ENCODE measurements around the gene MAT2B. TPM values are rescaled to one million over a fixed set of nuclear protein-coding genes. Genes with fewer than 3 reads are reported as not detected.

MAT2B gene
- polyA plus RNA-seq, 1 of the 3 experiments (the other 2 are of a cell fraction) = 30.1 TPM

DNA sequence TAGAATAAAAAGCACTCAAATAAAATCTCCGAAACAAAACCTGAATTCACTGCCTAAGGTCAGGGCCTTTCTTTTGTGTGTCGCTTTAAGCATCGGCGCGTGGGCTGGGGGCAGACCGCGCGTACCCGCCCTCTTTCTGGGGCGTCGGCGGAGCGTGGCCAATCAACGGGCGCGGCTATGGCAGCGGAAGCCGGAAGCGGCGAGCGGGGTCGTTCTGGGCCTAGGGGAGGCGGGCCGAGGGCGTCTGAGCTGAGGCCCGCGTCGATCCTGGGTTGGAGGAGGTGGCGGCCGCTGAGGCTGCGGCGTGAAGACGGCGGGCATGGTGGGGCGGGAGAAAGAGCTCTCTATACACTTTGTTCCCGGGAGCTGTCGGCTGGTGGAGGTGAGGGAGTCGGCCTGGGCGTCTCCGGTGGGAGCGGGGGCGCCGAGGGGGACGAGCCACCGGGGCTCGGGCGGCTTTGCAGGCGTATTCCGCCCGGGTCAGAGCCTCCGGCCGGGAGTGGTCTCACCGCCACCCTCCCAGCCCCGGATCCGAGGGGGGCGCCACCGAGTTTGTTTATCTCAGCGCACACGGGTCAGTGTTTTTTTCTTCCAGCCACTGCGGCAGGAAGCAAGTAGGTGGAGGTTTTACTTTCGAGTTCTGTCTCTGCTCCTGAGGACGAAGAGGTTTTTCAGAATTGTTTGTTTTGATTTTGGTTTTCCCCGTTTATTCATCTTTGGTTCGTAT lies at the start of gene MAT2B (continued):
- TF ChIP-seq, protein P1, sequence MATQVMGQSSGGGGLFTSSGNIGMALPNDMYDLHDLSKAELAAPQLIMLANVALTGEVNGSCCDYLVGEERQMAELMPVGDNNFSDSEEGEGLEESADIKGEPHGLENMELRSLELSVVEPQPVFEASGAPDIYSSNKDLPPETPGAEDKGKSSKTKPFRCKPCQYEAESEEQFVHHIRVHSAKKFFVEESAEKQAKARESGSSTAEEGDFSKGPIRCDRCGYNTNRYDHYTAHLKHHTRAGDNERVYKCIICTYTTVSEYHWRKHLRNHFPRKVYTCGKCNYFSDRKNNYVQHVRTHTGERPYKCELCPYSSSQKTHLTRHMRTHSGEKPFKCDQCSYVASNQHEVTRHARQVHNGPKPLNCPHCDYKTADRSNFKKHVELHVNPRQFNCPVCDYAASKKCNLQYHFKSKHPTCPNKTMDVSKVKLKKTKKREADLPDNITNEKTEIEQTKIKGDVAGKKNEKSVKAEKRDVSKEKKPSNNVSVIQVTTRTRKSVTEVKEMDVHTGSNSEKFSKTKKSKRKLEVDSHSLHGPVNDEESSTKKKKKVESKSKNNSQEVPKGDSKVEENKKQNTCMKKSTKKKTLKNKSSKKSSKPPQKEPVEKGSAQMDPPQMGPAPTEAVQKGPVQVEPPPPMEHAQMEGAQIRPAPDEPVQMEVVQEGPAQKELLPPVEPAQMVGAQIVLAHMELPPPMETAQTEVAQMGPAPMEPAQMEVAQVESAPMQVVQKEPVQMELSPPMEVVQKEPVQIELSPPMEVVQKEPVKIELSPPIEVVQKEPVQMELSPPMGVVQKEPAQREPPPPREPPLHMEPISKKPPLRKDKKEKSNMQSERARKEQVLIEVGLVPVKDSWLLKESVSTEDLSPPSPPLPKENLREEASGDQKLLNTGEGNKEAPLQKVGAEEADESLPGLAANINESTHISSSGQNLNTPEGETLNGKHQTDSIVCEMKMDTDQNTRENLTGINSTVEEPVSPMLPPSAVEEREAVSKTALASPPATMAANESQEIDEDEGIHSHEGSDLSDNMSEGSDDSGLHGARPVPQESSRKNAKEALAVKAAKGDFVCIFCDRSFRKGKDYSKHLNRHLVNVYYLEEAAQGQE (IDR thresholded peaks at IDR 0.05; ENCODE audit: low read depth, low read length) = peak; percentile 20; the same call in 1 of the 2 replicates
- TF ChIP-seq, protein P2, sequence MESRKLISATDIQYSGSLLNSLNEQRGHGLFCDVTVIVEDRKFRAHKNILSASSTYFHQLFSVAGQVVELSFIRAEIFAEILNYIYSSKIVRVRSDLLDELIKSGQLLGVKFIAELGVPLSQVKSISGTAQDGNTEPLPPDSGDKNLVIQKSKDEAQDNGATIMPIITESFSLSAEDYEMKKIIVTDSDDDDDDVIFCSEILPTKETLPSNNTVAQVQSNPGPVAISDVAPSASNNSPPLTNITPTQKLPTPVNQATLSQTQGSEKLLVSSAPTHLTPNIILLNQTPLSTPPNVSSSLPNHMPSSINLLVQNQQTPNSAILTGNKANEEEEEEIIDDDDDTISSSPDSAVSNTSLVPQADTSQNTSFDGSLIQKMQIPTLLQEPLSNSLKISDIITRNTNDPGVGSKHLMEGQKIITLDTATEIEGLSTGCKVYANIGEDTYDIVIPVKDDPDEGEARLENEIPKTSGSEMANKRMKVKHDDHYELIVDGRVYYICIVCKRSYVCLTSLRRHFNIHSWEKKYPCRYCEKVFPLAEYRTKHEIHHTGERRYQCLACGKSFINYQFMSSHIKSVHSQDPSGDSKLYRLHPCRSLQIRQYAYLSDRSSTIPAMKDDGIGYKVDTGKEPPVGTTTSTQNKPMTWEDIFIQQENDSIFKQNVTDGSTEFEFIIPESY (IDR thresholded peaks at IDR 0.05; ENCODE audit: borderline replicate concordance, low read depth) = no peak
- TF ChIP-seq, protein P3, sequence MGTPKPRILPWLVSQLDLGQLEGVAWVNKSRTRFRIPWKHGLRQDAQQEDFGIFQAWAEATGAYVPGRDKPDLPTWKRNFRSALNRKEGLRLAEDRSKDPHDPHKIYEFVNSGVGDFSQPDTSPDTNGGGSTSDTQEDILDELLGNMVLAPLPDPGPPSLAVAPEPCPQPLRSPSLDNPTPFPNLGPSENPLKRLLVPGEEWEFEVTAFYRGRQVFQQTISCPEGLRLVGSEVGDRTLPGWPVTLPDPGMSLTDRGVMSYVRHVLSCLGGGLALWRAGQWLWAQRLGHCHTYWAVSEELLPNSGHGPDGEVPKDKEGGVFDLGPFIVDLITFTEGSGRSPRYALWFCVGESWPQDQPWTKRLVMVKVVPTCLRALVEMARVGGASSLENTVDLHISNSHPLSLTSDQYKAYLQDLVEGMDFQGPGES (IDR thresholded peaks at IDR 0.05; ENCODE audit: low read depth, low read length) = 0 out of 2 replicates have a peak, but pooled peaks have one; percentile 41
- TF ChIP-seq GABPA (IDR thresholded peaks at IDR 0.05; ENCODE audit: low read depth) (peak; percentile 81), RCOR1 (IDR thresholded peaks at IDR 0.05; ENCODE audit: low read length) (no peak)

DNA sequence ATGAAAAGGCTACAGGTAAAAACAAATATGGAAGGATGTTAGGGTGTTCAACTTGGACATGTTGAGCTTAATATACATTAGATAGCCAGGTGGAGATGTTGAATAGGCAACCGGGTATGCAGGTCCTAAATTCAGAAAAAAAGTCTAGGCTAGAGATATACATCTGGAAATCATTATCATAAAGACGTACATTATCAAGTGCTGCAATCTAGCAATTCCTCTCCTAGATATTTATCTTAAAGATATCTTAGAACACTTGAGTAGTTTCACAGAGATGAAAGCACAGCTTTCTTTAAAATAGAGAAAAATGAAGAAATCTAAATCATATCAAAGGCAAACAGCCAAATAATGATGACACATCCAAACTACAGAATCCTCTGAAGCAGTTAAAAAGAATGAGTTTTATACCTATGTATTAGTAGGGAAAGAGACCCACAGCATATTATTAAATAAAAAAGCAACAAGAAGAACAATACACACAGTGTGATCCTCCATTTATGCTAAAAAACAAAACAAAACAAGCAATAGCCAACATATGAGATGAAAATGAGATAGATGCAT lies 49.3 kb upstream of the MAT2B start:
- Histone ChIP-seq H2AFZ (ENCODE audit: low read depth) (no peak overlapping the region), H3K27ac (ENCODE audit: low read depth in 2 of 2, low read length in 1 of 2) (peak overlapping the region; percentile 23 to 54; a peak in 3 of 4 replicates), H3K4me2 (0 out of 2 replicates have a peak overlapping the region, but pooled peaks have one; percentile 23), H3K27me3 (ENCODE audit: insufficient read depth) (no peaks in the 10 kb centered on the region), H3K4me1 (ENCODE audit: control insufficient read depth in 1 of 2, insufficient read depth in 2 of 2, low read depth in 1 of 2, low read length in 1 of 2) (peaks cover 7 to 12% of the 10 kb centered on the region in 2 experiments; a peak in 3 of 4 replicates), H3K79me2 (ENCODE audit: insufficient read depth) (peaks cover 36% of the 10 kb centered on the region), H3K4me3 (ENCODE audit: low read depth in 2 of 2, low read length in 1 of 2) (no peak overlapping the region), H3K9me2 (no peaks in the 10 kb centered on the region), H3K9me3 (no peaks in the 10 kb centered on the region), H3K36me3 (replicated peaks in 1 of 2; ENCODE audit: control insufficient read depth in 1 of 2, insufficient read depth in 2 of 2, low read length in 1 of 2) (peaks cover 29 to 36% of the 10 kb centered on the region in 2 experiments), H4K20me1 (ENCODE audit: insufficient read depth) (no peaks in the 10 kb centered on the region), H3F3A (replicated peaks; ENCODE audit: insufficient read depth) (peaks cover 47% of the 10 kb centered on the region), H3K9ac (no peak overlapping the region)
- ChIA-PET POLR2A (no interaction called here), CTCF (no interaction called here)
- DNase-seq = no peak
- TF ChIP-seq, protein P4, sequence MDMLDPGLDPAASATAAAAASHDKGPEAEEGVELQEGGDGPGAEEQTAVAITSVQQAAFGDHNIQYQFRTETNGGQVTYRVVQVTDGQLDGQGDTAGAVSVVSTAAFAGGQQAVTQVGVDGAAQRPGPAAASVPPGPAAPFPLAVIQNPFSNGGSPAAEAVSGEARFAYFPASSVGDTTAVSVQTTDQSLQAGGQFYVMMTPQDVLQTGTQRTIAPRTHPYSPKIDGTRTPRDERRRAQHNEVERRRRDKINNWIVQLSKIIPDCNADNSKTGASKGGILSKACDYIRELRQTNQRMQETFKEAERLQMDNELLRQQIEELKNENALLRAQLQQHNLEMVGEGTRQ (IDR thresholded peaks at IDR 0.05; ENCODE audit: borderline replicate concordance, low read depth, low read length) = no peak
- TF ChIP-seq RCOR1 (IDR thresholded peaks at IDR 0.05; ENCODE audit: low read length) = no peak
- no peak for TF ChIP-seq SMC3 (IDR thresholded peaks at IDR 0.05; ENCODE audit: low read depth, low read length)
- no peak for TF ChIP-seq MXI1 (IDR thresholded peaks at IDR 0.05; ENCODE audit: low read depth, low read length)
- TF ChIP-seq EZH2phosphoT487 (IDR thresholded peaks at IDR 0.05; ENCODE audit: borderline replicate concordance, low read depth) = no peak
- TF ChIP-seq FOXM1 (IDR thresholded peaks at IDR 0.05; ENCODE audit: low read depth) = no peak
- peak; percentile 39 for TF ChIP-seq JUND (IDR thresholded peaks at IDR 0.05)
- peak; percentile 82 for TF ChIP-seq TCF12 (IDR thresholded peaks at IDR 0.05)
- no peak for TF ChIP-seq MEF2A (IDR thresholded peaks at IDR 0.05; ENCODE audit: borderline replicate concordance, low read depth)
- TF ChIP-seq GABPA (IDR thresholded peaks at IDR 0.05; ENCODE audit: low read depth) = no peak
- TF ChIP-seq, protein P5, sequence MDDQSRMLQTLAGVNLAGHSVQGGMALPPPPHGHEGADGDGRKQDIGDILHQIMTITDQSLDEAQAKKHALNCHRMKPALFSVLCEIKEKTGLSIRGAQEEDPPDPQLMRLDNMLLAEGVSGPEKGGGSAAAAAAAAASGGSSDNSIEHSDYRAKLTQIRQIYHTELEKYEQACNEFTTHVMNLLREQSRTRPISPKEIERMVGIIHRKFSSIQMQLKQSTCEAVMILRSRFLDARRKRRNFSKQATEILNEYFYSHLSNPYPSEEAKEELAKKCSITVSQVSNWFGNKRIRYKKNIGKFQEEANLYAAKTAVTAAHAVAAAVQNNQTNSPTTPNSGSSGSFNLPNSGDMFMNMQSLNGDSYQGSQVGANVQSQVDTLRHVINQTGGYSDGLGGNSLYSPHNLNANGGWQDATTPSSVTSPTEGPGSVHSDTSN (IDR thresholded peaks at IDR 0.05) = peak; percentile 27; the same call in 1 of the 2 replicates
- TF ChIP-seq POLR2AphosphoS5 (IDR thresholded peaks at IDR 0.05; ENCODE audit: low read depth, low read length) = no peak
- TF ChIP-seq EP300 (IDR thresholded peaks at IDR 0.05; ENCODE audit: borderline replicate concordance in 1 of 2, low read depth in 1 of 2, low read length in 1 of 2) = no peak; a peak in 1 of 4 replicates
- TF ChIP-seq NFIC (IDR thresholded peaks at IDR 0.05; ENCODE audit: borderline replicate concordance) = peak; percentile 47; the same call in 1 of the 2 replicates
- WGBS (ENCODE audit: low lambda C conversion rate) = 34% methylated on average over 2 of the region's 2 CpGs

Measured in SK-N-SH (cell line).